GM18909 (cell line): Measurements from ENCODE around the gene PFDN5.
A peak's percentile ranks its signal among the peaks of the same experiment; 100 is the strongest.
"Not testable (repeated sequence)": the region's sequence is repeated elsewhere in the genome, so short reads cannot be mapped to it uniquely, and the experiment has no call there.

Source experiments
- ATAC-seq: cut with Tn5 transposase; IDR thresholded peaks from one replicate; pipeline ENCODE4 v1.9.1; 2021; ENCODE audit warnings: mild to moderate bottlenecking; ENCODE audit not compliant: unreplicated experiment, poor library complexity

PFDN5 gene

DNA sequence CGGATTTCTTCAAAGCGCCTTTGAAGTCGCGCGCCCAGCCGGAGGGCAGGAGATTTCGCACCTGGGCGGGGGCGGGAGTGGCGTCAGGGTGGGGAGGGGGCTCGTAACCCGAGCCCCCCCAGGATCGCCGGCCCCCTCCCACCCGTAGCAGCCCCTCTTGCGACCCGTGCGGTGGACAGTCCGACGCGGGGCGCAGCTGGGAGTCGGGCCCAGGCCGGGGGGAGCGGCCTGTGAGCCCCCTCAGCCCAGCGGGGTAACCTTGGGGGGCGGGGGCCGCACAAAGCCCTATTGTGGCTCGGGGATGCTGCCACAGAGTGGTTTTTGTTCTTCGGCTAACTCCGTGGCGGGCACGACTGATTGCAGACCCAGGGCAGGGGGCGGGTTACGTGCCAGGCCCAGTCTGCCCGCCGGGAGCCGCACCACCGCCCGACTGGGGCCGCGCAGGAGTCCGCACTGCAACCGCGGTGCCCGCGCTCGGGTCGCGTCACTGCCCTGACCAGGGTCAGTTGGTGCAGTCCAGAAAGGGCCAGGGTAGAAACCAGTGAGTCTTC, 30.2 kb downstream of the PFDN5 start:
- no peak for ATAC-seq

DNA sequence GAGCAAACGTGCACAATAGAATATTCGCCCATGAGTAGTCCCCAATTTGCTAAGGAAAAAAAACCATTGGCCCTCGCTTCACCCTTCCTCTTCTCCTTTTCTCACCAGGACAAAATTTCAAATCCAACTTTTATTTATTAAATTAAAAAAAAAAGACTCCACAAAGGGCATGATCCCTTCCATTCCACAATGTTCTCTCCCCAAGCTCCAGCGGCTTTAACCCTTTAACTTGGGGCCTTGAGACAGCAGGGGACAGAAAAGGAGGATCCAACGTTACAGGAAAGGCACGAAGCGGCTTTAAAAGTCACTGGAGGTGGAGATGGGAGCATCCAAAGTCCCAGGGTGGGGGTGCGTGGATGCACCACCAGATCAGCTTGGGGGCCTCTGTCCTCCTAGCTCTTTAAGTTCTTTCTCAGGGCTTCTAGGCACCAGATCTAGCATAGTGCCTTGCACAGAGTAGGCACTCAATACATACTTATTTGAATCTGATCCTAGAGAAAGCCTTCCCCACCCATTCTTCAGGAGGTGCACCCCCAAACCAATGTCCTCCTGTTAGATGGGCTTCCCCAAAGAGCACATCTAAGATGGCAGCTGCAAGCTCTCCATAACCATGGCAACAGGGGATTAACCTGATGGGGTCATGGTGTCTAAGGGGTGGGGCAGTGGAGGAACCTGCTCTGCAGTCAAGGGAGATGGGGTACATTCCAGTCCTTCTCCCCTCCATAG, 31.3 kb downstream of the PFDN5 start:
- no peak for ATAC-seq

DNA sequence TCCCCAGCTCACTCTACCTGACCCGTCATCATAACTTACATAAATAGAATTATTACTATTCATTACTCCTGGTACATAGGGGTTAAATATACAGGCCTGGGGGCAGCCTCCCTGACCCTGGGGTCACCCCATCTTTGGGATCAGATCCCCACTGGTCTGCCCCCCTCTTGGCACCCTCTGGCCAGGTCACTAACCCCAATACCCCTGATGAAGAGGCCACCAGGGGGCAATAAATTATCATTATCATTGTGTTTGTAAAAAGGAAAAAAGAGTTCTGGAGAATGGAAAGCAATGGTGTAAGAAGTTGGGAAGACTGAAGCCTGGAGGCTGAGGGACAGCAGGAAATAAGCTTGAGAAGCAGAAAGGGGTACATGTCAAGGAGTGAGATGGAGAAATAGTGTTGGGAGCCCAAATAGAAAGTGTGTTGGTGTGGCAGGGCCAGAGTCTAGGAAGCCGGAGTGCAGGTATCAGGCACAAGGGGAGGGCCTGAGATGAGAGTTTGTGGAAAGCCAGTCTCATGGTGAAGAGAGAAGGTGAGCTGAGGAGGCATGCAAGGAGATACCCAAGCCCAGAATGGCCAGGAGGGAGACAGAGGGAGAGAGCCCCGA, 32.2 kb downstream of the PFDN5 start:
- no peak for ATAC-seq

DNA sequence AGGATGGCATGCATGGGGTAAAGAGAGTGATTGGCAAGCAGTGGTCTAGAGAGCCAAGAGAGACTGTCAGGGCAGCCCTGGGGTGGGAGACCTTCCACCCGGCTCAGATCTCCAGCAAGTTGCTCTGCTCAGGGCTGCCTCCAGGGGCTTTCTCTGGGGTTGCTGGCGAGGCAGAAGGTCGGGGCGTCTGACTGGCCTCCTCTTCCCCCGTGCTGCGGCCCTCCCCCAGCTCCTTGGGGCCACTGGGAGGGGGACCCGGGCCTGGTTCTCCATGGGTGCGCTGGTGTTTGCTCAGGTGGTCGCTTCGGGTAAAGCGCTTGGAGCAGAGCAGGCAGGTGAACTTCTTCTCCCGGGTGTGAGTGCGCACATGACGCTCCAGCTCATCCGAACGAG, 32.7 kb downstream of the PFDN5 start:
- ATAC-seq = no peak

GRCh38 chr12:53330671-53331070, 35.3 kb downstream of the PFDN5 start:
- no peak for ATAC-seq

DNA sequence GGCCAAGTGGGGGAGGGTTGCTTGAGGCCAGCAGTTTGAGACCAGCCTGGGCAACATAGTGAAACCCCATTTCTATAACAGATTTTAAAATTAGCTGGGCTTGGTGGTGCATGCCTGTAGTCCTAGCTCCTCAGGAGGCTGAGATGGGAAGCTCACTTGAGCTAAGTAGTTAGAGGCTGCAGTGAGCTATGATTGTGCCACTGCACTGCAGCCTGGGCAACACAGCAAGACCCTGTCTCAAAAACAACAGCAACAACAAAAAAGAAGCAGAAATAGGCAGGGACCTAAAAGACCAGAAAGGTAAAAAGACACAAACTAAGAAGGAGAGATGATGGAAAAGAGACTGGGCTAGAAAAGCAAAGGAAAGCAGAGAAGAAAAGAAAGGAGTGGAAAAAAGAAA, 37.0 kb downstream of the PFDN5 start:
- not testable (repeated sequence) for ATAC-seq

DNA sequence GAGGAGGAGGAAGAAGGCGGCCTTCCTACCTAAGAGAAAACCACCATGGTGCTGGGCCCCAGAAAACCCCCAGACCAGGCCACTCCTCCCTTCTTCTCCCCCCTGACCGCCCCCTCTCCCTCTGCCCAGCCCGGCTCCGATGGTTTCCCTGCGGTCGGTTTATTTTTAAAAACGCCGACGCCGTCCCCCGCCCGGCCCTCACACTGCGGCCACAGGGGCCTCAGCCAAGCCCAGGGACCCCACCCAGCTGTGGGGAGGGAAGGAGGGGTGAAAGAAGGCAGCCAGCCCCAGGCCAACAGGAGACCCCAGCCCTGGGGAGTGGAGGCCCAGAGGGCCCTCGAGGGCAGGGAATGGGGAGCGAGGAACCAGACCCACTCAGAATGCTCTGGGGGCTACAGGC, 37.4 kb downstream of the PFDN5 start:
- ATAC-seq = no peak

DNA sequence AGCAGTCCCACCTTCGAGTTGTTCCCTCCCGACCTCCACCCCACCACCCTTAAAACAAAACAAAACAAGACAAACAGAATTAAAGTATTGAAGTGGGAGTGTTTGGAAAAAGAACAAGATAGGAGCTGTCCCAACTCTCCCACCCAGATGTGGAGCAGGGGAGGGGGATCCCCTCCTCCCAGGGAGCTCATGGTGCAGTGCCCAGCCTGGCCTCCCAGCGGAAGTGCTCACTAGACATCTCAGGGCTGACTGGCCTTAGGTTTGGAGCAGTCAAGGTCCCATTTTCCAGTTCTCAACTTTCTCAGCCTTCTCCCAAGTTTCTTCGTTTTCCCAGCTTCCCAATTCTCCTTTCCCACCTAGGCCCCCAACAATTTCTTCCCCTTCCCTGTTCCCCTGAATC, 37.9 kb downstream of the PFDN5 start:
- ATAC-seq = no peak

- no peak for ATAC-seq
These were observed 38.5 kb downstream of the PFDN5 start for GRCh38 chr12:53333845-53334244.

GRCh38 chr12:53334822-53335221, 39.5 kb downstream of the PFDN5 start:
- no peak for ATAC-seq

DNA sequence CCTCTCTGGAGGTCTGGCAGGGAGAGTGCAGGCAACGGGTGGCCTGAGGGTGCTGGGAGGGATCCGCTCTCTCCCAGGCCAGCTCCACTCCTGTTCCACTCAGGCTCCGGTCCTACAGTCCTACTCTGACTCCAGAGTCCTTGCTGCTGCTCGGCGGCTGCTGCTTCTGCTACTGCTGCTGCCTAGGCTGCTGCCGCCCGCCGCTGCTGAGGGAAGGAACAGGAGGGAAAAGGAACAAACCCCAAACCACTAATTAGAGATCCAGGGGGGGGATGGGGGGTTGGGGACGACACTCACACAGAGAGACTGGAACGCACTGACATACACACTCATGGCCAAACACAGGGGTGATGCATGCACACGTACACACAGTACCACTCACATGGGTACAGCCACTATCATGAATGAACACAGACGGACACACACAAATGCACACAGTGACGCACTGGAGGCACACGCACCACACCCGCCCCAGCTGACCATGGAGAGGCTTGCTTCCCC, 40.9 kb downstream of the PFDN5 start, which contains the start of gene SP7:
SP7 (minus strand) TSS at position 174 of the 501 bp plus-strand sequence. CDS start 708 bp downstream, outside the sequence.
- no peak for ATAC-seq

- ATAC-seq = no peak
These were observed 42.7 kb downstream of the PFDN5 start for GRCh38 chr12:53338017-53338416.

DNA sequence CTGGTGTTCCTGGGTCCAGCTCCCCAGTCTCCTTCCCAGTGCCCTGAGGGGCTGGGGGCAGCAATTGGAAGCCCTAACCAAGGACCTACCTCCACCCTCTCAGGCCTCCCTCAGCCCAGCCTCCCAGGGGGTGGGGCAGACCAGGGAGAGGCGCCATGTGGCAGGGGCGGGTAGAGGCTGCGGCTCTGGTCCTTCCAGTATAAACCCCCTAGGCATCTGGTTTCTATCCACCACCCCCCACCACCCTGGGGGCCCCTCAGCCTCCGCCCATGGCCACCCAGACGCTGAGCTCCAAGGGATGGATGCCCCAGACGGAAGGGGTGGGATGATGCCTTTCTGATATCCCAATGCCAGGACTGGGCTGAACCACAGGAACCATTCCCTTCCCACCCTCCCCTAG, 43.6 kb downstream of the PFDN5 start:
- no peak for ATAC-seq

DNA sequence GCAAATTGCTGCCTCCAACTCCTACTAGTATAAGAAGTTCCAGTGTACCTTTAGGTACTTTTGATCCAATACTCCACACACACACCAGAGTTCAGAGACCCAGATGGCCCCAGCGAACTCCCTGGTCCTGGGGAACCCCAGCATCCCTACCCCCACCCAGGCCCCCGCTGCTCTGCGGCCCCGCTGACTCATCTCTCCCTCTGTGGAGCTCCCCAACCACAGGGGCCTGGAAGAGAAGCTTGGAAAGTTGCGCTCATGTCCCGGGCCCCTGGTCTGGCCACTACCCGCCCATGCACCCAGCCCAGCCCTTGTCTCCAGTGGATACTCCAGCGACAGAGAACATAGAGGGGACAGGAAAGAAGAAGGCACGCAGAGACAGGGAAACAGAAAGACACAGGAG, 45.1 kb downstream of the PFDN5 start:
- ATAC-seq = no peak

DNA sequence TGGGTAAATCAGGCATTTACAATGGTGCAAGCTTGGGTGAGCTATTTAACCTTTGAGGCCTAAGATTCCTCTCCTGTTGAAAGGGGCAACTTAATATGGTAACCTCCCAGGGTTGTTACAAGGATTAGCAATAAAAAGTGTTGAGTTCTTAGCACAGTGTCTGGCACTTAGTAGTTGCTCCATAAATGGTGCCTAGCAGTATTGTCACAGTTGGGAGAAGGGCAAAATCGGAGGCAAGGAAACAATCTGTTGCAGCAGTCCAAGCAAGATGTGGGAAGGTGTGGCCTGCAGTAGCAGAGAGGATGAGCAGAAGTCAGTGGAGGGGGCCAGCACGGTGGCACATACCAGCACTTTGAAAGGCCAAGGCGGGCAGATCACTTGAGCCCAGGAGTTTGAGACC, 48.1 kb downstream of the PFDN5 start:
- no peak for ATAC-seq

DNA sequence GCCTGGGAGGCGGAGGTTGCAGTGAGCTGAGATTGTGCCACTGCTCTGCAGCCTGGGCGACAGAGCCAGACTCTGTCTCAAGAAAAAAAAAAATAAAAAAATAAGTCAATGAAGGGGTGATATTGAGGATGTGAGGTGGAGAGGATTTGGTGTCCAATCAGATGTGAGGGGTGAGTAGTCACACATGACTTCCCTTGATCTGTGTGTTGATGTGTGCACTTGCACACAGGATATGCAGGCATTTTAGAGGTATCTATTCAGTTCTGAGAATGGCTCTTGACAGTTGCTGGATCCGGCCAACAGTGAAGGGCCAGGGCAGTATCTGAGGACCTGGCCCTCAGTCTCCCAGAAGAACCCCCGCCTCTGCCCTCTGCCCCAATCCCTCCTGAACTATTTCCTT, 48.6 kb downstream of the PFDN5 start:
- no peak for ATAC-seq

DNA sequence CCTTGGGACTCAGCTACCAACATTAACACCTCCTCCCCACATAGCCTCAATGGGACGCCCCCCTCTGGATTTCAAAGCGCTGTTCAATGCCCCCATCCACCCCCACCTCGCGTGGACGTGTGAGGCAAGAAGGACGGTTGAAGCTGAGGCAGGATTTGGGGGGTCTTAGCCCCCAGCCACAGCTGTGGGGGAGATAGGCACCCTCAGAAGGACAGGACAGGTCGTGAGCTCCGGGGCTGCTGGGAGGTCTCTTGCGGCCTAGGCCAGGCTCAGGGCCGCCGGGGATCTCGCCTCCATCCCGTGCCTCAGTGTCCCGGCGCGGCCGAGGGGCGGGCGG, 49.1 kb downstream of the PFDN5 start:
- ATAC-seq = peak; percentile 23

DNA sequence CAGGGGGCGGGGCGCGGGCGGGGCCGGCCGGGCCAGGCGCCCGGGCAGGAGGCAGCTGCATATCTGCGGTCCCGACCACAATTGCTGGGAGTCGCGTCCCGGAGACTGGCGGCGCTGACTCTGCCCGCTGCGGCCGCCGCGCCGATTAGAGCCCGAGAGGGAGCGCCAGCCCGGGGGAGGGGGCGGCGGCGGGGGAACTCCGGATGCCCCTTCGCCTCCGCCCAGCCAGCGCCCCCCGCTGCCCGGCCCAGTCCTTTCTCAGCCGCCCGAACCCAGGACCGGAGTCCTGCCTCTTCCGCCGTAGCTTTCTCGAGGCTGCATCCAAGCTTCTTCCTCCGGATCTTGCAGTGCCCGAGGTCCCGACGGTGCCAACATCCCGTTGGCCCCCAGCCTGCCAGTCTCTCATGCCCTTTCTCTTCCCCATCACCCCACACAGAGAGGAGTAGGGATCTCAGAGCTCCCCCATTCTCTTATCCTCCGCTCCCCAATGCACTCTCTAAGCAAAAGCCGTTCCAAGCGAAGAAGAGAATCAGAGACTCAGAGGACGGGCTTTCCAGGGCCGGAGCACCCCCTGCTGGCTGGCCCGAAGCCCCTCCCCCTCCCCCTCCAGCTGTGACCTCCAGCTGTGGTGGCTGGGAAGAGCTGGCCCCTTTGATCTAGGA, 49.6 kb downstream of the PFDN5 start:
- ATAC-seq = peak; percentile 59

DNA sequence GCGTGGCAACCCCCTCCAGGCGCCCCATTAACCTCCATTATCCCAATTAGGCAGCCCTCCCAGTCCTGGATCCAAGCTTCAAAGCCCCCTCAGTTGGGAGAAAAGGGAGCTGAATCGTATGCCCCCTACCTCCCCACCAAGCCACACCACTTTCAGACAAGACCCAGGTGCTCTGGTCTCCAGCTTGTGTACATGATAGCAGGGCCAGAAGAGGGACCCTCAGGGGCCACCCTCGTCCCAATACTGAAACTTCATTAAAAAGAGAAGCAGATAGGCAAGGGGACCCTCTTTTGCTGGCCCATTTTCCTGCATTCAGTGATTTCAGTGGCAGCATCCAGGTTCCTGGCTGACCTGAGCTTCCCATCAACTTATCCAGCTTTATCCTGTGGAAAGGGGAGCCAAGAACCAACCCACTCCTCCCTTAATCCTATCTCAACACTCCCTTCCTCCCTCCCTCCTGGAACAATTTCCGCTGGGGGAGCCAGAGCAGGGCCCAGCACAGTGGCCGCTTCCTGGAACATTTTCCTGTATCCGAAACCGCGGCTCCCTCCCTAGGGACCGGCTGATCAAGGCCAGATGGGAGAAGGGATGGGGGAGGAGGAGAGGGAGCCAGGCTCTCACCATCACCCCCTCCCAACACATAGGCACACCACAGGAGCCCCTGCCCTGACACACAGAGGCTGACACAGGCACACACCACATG, 50.3 kb downstream of the PFDN5 start:
- ATAC-seq = no peak

- no peak for ATAC-seq
These were observed 51.1 kb downstream of the PFDN5 start for GRCh38 chr12:53346491-53346890.

- no peak for ATAC-seq
These were observed 52.6 kb downstream of the PFDN5 start for GRCh38 chr12:53347905-53348304.
